GM19240 (cell line): ENCODE measurements around the gene WNT7A.

Experiments
- DNase-seq: peaks from one replicate; pipeline ENCODE4 v3.0.0; 2011; ENCODE audit warnings: low spot score; ENCODE audit not compliant: insufficient read length

WNT7A gene

DNA sequence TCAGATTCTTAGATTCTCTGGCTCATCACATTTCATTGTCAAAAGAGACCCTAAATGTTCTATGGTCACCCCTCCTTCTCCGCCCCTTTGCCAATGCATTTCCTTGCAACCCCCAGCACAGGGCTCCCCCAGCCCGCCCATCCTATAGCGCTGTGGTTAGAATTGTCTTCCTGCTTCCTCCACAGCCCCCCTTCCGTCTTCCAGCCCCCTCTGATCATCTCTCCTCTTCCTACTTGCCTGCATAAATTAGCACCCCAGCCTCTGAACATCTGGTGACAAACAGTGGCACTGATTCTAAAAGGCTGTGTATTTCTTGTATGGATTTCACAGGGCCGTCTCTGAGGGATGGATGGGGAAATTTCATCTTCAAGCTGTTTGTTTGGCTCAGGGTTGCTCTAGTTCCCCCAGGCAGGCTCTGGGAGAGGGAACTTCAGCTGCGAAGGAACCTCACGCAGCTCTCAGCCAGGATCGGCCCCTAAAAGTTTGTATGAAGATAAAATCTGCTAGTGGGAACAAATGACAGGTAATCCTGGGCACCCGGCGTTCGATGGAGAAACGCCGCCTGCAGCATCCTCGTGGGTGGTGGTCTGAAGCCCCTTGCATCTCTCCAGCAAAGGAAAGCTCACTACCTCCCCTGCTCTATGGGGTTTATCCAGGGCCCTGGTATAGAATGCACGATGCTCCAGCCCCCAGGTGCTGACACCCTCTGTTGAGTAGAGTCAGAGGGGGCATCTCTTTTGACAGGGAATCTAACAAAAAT lies 83.0 kb downstream of the WNT7A start:
- DNase-seq = no peak

DNA sequence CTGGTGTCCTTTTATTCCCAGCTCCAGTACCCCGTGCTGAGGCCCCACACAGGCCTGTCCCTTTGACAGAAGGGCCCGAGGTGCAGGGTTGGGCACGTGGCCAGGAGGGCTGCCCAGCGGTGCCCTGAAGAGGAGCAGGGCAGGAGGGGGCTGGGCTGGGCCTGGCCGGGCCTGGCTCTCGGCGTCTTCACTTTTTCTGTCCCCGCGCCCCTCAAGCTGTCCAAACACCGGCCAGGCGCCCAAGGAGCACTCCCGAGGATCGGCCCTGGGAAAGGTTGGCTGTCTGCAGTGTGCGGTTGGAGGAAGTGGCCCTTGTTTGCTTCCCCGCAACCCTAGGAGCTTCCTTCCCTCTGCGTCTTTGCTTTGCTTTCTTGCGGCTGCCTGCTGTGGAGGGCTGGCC lies 84.1 kb downstream of the WNT7A start:
- DNase-seq = no peak

DNA sequence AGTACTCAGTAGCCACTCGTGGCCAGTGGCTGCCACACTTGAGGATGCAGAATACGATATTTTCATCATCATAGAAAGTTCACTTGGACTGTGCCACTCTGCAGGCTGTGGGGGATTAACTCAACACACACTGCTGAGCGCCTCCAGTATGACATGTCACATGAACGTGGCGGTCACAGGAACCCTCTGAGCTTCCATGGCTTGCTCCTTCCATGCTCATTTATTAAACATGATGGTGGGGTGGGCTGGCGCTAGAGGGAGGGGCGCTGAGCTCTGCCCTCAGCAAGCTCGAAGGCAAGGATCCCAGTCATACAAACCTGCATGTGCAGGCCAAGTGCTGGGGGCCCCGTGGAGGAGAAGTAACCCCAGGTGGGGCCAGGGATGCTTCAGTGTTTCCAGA lies 85.5 kb downstream of the WNT7A start:
- no peak for DNase-seq

DNA sequence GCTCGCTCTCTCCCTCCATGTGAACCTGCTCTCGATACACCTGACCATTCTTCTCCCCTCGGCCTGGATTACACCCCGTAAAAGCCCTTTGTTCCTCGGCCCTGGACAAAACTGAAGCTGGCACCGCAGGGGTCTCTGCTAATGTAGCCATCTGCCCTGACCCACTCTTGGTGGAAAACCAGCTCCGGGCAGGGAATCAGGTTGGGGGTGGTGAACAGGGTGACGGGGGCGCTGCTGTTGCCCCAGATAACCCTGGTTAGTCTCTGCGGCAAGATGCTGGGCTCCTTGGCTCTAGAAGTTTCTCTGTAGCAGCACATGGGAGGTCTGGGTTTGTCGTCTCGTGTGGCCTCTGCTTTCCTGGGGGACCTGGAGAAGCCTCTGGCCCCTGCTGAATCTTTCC lies 86.4 kb downstream of the WNT7A start:
- no peak for DNase-seq

DNA sequence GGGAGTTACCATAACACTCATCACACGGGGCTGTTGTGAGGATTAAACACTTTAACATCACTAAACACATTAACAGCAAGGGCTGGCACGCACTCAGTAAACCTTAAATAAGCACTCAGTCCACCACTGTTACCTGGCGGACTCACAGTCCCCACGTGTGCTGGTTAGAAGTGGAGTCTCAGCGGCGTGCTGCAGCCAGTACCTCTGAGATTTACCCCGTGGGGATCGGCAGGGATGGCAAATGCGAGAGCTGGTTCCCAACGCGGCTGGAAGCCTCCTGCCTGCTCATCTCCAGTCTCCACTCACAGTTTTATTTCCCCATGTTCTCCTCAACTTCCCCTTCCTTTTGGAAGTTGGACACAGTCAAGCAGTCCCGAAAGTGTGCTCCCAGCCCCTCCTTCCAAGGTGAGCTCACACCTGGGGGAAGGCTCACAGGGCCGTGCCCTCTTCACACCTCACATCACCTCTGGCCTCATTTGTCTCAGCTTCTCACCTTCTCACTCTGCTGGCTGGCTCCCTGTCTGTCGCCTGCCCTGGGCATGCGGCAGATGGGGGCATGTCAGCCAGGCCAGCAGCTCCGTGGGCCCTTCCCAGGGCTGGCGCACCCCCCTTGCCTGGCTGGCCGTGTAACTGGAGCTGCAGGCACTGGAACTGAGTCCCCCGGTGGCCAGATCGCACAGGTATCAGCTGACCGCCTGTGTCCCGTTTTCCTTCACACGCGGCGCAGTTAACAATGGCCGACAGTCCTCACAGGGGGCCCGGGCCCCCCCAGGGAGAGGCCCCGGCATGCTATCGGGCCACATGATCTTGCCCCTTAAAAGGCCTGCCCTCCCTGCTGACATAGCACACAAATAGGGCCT lies 87.1 kb downstream of the WNT7A start:
- DNase-seq = no peak

DNA sequence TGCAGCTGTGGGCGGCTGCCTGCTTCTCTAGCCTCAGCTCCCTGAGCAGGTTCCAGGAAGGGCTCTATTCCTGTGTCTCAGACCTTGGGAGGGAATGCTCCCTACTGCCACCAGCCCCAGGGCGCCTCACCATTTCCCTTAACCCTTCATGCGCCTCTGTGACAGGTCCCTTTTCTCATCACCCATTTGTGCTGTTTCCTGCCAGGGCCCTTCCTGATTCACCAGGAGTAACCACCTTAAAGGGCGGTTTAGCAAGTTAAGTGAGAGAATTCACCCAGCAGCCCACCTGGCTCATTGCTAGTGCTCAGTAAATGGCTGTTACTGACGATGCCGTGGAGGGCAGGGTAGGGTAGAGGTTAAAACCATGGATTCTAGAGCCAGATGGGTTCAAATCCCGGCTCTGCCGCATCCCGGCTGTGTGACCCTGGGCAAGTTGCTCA lies 87.8 kb downstream of the WNT7A start:
- no peak for DNase-seq

DNA sequence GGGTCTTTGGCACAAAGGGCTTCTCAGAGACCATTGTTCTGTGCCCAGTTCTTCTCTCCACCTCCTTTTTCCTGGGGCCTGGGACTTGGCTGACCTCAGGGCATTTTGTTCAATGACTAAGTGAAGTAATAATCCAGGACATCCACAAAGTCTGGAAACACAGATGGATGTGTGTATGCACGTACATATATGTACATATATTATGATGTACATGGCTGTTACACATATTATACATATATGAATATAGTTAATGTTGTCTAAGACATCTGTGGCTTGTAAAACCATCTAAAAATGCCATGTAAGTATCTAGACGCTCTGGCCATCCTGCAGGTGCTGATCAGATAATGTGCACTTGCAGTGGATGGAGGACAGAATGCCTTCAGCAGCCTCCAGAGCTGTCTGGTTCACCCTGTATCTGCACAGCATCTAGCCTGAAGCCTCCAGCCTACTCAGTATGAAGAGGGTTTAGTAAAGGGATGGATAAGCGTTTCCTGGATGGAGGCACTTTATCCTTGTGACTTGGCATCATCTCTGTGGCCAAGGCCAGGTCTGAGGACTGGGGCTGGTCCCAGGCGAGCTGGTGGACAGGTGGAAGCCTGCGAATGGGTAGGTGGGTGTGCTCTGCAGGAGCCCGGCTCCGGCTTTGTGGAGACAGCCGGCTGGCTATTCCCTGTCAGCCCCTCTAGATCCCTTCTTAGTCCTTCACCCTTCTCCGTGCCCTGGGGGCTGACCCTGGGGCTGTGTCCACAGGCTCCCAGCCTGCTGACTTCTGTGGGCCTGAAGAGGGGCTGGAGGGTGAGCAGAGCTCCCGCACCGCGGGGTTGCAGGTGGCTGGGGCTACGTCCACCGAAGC lies 88.4 kb downstream of the WNT7A start:
- DNase-seq = no peak

DNA sequence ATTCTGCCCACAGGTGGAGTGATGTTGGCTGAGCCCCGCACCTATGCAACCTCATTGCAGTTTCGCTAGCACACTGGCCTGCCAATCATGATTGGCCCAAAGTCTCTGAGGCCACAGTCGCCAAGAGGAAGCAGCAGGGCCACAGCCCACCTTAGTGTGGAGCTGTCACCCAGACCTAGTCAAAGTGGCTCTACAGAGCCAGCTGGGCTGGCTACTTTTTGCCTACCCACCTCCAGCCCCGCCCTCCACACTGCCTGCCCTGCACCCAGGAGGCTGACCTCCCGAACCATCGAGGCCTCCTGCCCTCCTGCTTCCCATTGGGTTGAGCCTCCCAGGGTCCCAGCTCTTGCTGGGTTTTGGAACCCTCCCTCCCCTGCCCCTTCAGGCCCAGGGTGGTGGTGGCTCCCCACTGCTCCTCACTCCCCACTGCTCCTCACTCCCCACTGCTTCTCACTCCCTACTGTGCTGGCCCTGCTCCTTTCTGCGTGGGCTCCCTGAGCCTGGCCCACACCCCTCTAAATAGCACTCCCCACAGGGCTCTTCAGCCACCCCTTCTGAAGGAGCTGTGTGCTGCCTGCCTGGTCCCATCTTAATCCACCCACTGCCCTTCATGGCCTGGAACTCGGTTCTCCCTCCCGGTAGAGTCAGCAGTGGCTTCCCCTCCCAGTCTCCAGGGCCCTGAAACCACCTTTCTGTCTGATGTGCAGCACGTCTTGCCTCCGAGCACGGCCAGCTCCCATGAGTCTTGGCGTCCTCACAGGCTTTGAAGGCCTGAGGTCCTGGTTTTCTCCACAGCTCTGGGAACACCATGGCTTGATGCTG lies 89.3 kb downstream of the WNT7A start:
- no peak for DNase-seq

DNA sequence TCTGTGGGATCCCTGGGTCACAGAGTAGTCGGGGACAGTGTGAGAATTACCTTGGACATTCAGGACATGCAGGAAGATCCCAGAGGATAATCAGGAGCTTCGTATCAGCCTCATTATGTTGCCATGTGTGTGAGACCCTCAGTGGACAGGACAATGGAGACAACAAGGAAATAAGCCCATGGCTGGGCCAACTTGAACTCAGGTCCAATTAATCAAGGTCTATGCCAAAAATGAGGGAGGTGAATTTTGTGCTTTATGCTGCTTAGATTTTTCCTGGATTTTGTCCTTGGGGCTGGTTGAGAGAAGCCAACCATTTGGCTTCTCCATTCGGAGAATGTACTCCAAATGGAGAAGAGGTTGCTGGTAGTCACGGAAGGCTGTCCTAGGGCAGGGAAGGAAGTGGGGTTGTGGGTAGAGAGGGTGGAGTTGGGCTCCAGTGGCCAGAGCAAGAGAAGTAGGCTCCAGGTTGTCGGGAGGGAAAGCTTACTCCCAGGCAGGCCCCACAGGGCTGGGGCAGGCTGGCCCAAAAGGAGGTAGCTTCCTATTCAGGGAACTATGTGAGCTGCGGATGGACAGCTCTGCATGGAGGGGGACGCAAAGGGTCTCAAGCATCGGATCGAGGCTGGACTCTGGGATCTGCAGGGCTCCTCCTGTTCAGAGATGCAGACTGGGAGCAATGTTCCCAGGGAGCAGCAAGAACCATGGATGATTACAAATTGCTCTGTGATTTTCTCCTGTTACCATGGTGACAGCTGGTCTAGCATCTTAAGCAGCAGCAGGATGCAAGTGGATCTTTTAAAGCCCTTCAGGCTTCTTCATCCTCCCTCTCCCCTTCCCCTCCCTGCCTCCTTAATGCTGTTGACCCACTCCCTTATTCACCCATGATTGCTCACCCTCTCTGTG lies 91.1 kb downstream of the WNT7A start:
- no peak for DNase-seq

DNA sequence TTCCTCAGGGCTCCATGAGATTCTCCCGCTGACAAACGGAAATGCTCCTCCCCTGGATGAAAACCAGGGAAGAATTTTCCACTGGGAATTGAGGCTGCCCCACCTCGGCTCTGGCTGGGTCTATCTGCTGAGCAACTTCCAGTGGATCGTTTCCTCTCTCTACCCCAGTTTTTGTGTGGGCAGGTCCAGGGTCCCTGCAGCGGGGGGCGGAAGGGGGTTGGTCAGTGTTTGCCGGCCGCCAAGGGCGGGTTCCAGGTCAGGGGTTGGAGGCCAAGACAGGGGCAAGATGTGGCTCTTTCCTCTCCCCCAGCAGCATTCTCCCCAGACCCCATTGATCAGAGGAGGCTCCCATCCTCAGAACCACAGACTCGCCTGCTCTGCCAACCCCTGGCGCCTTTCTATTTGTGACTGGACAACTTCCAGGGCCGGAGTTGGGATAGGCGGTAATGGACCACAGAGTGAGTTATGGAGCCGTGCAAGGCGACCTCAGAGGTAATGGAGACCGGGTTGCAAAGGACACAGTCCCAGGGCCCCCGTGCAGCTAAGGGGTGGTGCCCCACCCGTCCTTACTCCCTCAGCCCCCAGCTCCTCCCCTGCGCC lies 92.2 kb downstream of the WNT7A start:
- DNase-seq = no peak

DNA sequence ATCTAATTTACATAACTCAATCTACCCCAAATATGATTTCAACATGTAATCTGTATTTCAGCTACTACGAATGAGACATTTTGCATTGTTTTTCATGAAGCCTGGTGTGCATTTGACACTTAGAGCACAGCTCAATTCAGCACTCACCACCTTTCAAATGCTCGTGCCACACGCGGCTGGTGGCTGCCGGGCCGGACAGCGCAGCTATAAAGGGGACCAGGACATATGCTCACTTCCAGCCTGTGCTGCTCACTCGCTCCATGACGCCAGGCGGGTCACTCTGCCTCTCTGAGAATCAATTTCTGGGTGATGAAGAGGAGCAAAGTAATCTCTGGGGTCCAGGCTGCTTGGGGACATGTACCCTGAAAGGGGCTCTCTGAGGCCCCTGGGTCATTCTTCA lies 93.1 kb downstream of the WNT7A start:
- no peak for DNase-seq

DNA sequence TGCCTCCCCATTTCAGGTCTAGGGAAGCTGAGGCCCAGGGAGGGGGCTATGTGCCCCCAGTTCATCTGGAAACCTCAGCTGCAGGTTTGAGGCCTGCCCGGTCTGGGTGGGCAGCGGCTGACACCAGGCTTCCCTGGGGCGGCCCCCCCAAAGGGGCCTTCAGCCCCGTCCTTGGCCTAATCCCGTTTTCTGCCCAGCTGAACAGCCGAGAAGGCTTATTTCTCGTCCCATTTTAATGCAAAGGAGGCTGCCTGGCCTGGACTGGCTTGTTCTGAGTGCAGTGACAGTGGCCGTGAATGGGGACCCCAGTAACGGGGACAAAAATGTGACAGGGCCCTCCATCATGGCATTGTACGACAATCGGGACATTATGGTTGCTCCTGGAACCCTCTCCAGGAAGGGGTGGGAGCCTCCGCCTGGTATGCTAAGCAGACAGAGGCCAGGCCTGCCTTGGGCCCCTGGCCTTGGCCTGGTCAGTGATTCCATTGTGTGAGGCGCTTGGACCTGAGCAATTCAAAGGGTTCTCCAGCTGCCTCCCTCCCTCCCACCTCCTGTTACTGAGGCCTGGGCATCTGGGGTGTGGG lies 93.9 kb downstream of the WNT7A start:
- DNase-seq = no peak

DNA sequence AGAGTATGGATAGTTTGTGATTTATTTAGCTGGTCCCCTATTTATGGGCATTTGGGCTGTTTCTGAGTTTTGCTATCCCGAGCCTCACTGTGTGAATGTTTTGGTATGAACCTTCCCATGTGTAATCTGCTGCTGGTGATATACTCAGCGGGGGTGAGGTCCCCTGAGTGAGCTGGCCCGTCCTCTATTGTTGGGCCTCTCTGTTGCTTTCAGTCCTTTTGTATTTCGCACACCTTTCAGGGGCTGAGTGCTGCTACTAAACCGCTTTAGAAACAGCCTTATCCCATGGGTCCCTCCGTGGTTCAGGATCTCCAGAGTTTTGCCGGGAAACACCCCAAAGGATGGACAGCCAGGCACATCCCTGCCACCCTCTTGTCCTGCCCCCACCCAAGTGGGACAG lies 94.5 kb downstream of the WNT7A start:
- DNase-seq = no peak

DNA sequence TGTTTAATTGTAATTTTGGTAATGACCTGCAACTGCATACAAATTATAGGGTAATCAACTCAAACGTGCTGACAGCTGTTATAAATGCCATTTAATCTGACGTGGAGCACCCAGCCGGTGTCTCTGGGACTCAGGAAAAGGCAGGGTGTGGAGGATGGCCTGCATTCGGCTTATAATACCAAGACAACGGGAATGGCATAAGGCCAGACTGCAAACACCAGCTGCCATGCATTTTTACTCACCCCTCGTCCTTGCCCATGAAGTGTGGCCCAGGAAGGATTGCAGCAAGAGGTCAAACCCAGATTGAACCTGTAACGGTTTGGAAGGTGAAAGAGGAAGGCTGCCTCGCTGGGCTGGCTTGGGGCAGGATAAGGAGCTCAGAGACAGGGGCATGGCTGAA lies 96.4 kb downstream of the WNT7A start:
- DNase-seq = no peak

DNA sequence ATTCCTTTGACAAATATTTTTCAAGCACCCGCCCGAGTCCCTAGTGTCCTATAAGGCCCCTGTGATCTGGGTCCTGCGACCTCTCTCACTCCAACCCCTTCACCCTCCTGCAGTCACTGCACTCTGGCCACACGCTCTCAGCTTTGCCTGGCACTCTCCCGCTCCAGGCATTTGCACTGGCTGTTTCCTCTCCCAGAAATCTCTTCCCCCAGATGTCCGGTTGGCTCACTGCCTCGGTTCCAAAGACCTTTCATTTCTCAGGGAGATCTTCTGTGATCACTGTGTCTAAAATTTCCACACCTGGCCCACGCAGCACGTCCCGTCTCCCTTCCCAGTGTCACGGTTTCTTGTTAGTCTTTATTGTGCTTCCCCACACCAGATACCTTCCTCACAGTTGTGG lies 97.4 kb downstream of the WNT7A start:
- DNase-seq = no peak

DNA sequence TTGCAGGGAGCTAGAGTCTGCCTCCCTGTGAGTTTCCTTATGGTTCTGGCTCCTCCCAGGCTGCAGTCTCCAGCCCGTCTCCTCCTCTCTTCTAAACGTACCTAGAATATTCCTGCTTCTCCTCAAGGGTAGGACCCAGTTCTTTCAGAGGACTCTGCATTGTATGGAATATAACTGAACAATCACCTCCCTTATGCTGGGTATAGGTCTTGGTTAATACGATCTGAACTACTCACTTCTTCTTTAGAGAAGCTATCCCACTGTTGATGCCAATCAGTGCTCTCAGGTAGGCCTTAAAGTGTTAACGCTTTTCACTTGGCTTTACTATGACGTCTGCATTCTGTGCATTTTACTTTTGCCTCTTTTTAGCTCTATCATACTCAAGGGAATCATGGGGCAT lies 98.5 kb downstream of the WNT7A start:
- DNase-seq = no peak

DNA sequence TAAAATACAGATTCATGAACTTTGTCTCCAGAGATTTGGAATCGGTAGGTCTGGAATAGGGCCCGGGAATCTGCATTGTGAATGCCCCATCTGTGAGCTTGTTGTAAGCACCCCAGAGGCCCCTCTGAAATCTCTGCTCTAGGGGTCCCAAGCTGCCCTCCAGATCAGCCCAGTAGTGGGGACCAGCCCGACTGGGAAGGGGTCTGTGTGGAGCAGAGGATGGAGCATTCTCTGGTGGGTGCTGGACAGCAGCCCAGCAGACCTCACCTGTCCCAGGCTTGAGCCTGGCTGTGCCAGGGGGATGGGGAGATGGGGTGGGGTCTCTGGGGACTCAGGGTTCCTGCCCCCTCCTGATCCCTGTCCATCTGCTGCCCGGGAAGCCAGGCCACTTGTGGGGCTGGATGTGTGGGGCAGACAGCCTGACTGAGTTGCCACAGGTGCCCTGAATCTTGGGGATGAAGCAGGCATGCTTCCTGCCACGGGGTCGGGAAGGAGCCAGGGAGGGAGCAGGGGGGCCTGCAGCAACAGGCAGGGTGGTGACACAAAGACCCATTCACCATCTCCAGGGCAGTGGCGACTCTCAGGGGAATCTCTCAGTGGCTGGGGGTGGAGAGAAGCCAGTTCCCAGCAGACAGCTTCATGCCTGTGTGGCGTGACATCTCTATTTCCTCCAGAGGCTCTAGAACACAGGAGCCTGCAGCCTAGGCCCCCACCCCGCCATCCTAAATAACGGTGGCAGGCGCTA lies 99.3 kb downstream of the WNT7A start:
- no peak for DNase-seq

DNA sequence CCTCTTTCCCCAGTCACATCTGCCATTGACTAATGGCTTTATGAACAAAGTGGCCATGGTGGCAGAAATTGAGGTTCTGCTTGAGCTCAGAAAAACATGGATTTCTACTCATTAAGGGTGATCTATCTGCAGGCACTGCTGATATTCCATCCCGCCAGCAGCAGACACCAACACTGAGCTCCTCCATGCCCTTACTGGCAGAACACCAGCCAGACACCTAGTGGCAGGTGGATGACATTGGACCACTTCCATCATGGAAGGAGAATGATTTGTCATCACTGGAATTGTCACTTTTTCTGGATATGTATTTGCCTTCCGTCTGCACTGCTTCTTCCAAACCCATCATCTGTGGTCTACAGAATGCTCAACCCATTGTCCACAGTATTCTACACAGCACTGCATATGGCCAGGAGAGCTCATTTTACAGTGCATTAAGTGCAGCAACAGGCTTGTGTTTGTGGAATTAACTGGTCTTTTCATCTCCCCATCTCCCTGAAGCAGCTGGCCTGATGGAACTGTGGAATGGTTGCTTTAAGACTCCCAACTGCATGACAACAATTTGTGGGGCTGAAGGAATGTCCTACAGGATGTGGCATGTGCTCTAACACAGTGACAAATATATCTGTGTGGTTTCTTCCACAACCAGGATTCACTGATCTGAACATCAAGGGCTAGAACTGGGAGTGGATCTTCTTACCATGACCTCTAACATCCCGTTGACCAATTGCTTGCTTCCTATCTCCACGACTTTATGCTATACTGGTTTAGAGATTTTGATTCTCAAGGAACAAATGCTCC lies 103.4 kb downstream of the WNT7A start:
- DNase-seq = no peak
